ENCODE results near the gene ISX.

ISX gene

GRCh38 chr22:35114131-35114980 is 48.4 kb downstream of the ISX start:
- Histone ChIP-seq H3K27me3 (ENCODE audit: control insufficient read depth, insufficient read depth, low read length) (no peaks in the 10 kb centered on the region), H3K27ac (ENCODE audit: low read length) (no peak overlapping the region), H3K36me3 (ENCODE audit: control insufficient read depth, low read depth, low read length) (no peaks in the 10 kb centered on the region), H3K9ac (ENCODE audit: low read length) (no peak overlapping the region), H3K4me1 (ENCODE audit: control insufficient read depth, low read depth, low read length) (no peaks in the 10 kb centered on the region), H3K9me3 (ENCODE audit: control insufficient read depth, low read depth, low read length) (no peaks in the 10 kb centered on the region), H3K4me3 (ENCODE audit: low read length) (no peak overlapping the region)

DNA sequence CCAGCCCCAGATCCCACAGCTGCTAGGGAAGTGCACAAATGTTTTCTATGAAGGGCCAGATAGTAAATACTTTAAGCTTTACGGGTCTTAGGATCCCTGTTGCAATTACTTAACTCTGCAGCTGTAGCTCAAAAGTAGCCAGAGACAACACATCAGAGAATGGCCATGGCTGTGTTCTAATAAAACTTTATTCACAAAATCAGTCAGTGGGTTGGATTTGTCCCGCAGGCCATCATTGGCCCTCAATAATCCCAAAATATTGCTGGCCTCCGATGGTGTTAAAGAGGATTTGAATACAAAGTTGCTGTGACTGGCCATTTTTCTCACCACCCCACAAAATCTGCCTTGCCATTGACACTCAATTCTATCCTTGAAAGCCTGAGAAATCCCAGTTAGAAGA is 49.6 kb downstream of the ISX start:
- H3K4me3 ChIP-seq (ENCODE audit: low read length), result no peak overlapping the region
- H3K27ac ChIP-seq (ENCODE audit: low read length), result no peak overlapping the region
- no peak overlapping the region for H3K9ac ChIP-seq (ENCODE audit: low read length)
- H3K27me3 ChIP-seq (ENCODE audit: control insufficient read depth, insufficient read depth, low read length), result no peaks in the 10 kb centered on the region
- H3K9me3 ChIP-seq (ENCODE audit: control insufficient read depth, low read depth, low read length), result no peaks in the 10 kb centered on the region
- H3K4me1 ChIP-seq (ENCODE audit: control insufficient read depth, low read depth, low read length), result no peaks in the 10 kb centered on the region
- H3K36me3 ChIP-seq (ENCODE audit: control insufficient read depth, low read depth, low read length), result no peaks in the 10 kb centered on the region

- Histone ChIP-seq H3K27me3 (ENCODE audit: control insufficient read depth, insufficient read depth, low read length) (no peaks in the 10 kb centered on the region), H3K9me3 (ENCODE audit: control insufficient read depth, low read depth, low read length) (no peaks in the 10 kb centered on the region), H3K9ac (ENCODE audit: low read length) (no peak overlapping the region), H3K4me1 (ENCODE audit: control insufficient read depth, low read depth, low read length) (no peaks in the 10 kb centered on the region), H3K36me3 (ENCODE audit: control insufficient read depth, low read depth, low read length) (no peaks in the 10 kb centered on the region), H3K27ac (ENCODE audit: low read length) (no peak overlapping the region), H3K4me3 (ENCODE audit: low read length) (no peak overlapping the region)
These were observed 50.3 kb downstream of the ISX start for GRCh38 chr22:35116269-35116668.

DNA sequence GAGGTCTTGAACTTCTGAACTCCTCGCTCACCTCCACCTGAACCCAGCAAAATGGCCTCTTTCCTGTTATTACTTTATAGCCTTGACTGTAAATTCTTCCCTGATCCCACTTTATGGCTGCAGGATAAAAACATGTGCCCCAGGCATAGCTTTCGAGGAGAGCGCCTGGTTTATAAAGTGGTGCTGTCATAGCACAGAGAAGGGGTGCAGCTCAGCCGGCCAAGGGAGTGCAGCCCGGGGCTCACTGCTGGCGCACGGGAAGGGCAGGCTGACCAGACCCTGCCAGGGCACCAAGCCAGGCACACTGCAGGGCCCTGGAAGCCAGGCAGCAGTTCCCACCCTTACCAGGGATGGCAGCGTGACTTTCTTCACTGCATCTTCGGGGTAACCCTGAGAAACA is 50.9 kb downstream of the ISX start:
- H3K27ac ChIP-seq (ENCODE audit: low read length), result no peak overlapping the region
- no peaks in the 10 kb centered on the region for H3K36me3 ChIP-seq (ENCODE audit: control insufficient read depth, low read depth, low read length)
- no peaks in the 10 kb centered on the region for H3K27me3 ChIP-seq (ENCODE audit: control insufficient read depth, insufficient read depth, low read length)
- no peaks in the 10 kb centered on the region for H3K9me3 ChIP-seq (ENCODE audit: control insufficient read depth, low read depth, low read length)
- H3K9ac ChIP-seq (ENCODE audit: low read length), result no peak overlapping the region
- H3K4me3 ChIP-seq (ENCODE audit: low read length), result no peak overlapping the region
- no peaks in the 10 kb centered on the region for H3K4me1 ChIP-seq (ENCODE audit: control insufficient read depth, low read depth, low read length)

- H3K27ac ChIP-seq (ENCODE audit: low read length), result no peak overlapping the region
- no peaks in the 10 kb centered on the region for H3K9me3 ChIP-seq (ENCODE audit: control insufficient read depth, low read depth, low read length)
- H3K36me3 ChIP-seq (ENCODE audit: control insufficient read depth, low read depth, low read length), result no peaks in the 10 kb centered on the region
- no peaks in the 10 kb centered on the region for H3K27me3 ChIP-seq (ENCODE audit: control insufficient read depth, insufficient read depth, low read length)
- H3K4me3 ChIP-seq (ENCODE audit: low read length), result no peak overlapping the region
- H3K9ac ChIP-seq (ENCODE audit: low read length), result no peak overlapping the region
- no peaks in the 10 kb centered on the region for H3K4me1 ChIP-seq (ENCODE audit: control insufficient read depth, low read depth, low read length)
These were observed 53.5 kb downstream of the ISX start for GRCh38 chr22:35119494-35119893.

GRCh38 chr22:35124691-35125219 is 58.8 kb downstream of the ISX start:
- Histone ChIP-seq H3K36me3 (ENCODE audit: control insufficient read depth, low read depth, low read length) (no peaks in the 10 kb centered on the region), H3K27ac (ENCODE audit: low read length) (no peak overlapping the region), H3K4me3 (ENCODE audit: low read length) (no peak overlapping the region), H3K9ac (ENCODE audit: low read length) (no peak overlapping the region), H3K4me1 (ENCODE audit: control insufficient read depth, low read depth, low read length) (no peaks in the 10 kb centered on the region), H3K27me3 (ENCODE audit: control insufficient read depth, insufficient read depth, low read length) (no peaks in the 10 kb centered on the region), H3K9me3 (ENCODE audit: control insufficient read depth, low read depth, low read length) (no peaks in the 10 kb centered on the region)

GRCh38 chr22:35126993-35127392 is 61.0 kb downstream of the ISX start:
- no peak overlapping the region for H3K4me3 ChIP-seq (ENCODE audit: low read length)
- H3K36me3 ChIP-seq (ENCODE audit: control insufficient read depth, low read depth, low read length), result no peaks in the 10 kb centered on the region
- H3K27me3 ChIP-seq (ENCODE audit: control insufficient read depth, insufficient read depth, low read length), result no peaks in the 10 kb centered on the region
- H3K9ac ChIP-seq (ENCODE audit: low read length), result no peak overlapping the region
- H3K9me3 ChIP-seq (ENCODE audit: control insufficient read depth, low read depth, low read length), result no peaks in the 10 kb centered on the region
- no peaks in the 10 kb centered on the region for H3K4me1 ChIP-seq (ENCODE audit: control insufficient read depth, low read depth, low read length)
- H3K27ac ChIP-seq (ENCODE audit: low read length), result no peak overlapping the region

DNA sequence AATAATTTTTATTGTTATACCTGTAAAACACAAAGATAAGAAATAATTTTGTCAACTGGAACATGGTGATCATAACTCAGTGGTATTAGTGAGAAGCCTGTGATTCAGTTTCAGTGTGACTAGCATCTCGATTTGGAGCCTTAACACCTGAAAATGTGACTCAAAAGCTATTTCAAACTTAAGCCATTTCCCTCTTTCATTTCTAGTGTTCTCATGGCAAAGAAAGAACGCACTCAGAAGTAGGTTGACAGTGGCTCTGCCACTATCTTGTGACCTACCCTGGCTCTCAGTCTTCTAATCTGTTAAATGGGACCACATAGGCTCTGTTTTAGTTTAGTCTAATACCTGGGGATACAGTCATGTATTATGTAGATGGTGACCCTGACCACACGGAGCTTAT is 62.7 kb downstream of the ISX start:
- Histone ChIP-seq H3K4me1 (ENCODE audit: control insufficient read depth, low read depth, low read length) (peaks cover 3% of the 10 kb centered on the region), H3K27me3 (ENCODE audit: control insufficient read depth, insufficient read depth, low read length) (no peaks in the 10 kb centered on the region), H3K9ac (ENCODE audit: low read length) (no peak overlapping the region), H3K27ac (ENCODE audit: low read length) (no peak overlapping the region), H3K4me3 (ENCODE audit: low read length) (no peak overlapping the region), H3K36me3 (ENCODE audit: control insufficient read depth, low read depth, low read length) (no peaks in the 10 kb centered on the region), H3K9me3 (ENCODE audit: control insufficient read depth, low read depth, low read length) (no peaks in the 10 kb centered on the region)

DNA sequence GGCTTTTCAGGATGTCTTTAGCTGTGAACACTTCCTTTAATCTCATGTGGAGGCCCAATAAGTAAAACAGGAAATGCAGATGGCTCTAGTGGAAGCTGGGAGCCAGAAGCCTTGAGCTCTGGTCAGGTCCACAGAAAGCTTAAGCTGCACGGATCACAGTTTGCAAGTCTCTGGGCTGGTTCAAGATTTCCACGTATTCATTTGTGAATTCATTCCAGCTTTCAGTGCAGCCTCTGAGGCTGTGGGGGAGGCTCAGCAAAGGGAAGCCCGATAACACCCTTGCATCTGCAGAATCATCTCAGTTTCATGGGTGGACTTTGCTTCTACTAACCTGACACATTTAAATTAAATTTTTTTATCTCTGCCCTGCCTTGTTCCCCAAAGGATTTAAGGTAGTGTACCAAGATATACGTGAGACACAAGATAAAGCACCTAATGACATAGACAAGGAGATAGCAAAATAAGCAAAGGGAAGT is 65.6 kb downstream of the ISX start:
- Histone ChIP-seq H3K27ac (ENCODE audit: low read length) (no peak overlapping the region), H3K9ac (ENCODE audit: low read length) (no peak overlapping the region), H3K27me3 (ENCODE audit: control insufficient read depth, insufficient read depth, low read length) (no peaks in the 10 kb centered on the region), H3K9me3 (ENCODE audit: control insufficient read depth, low read depth, low read length) (no peaks in the 10 kb centered on the region), H3K4me3 (ENCODE audit: low read length) (no peak overlapping the region), H3K4me1 (ENCODE audit: control insufficient read depth, low read depth, low read length) (peaks cover 19% of the 10 kb centered on the region), H3K36me3 (ENCODE audit: control insufficient read depth, low read depth, low read length) (no peaks in the 10 kb centered on the region)

DNA sequence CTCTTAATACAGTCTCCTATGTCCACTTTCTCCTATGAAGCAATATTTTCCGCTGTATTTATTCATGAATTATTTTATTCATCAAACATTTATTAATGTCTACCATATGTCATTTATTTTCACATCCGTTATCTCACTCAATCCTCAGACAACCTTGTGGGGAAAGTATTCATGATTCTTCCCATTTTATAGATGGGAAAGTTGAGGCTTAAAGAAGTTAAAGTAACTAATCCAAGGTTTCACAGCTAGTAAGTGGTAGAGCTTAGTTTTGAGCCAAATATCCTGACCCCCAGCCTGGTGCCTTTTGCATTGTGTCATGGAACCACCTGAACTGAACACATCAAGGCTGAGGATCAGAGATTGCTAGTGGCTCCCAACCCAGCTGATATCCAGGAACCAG is 66.6 kb downstream of the ISX start:
- peaks cover 19% of the 10 kb centered on the region for H3K4me1 ChIP-seq (ENCODE audit: control insufficient read depth, low read depth, low read length)
- no peaks in the 10 kb centered on the region for H3K36me3 ChIP-seq (ENCODE audit: control insufficient read depth, low read depth, low read length)
- H3K9me3 ChIP-seq (ENCODE audit: control insufficient read depth, low read depth, low read length), result no peaks in the 10 kb centered on the region
- H3K4me3 ChIP-seq (ENCODE audit: low read length), result no peak overlapping the region
- no peak overlapping the region for H3K9ac ChIP-seq (ENCODE audit: low read length)
- no peaks in the 10 kb centered on the region for H3K27me3 ChIP-seq (ENCODE audit: control insufficient read depth, insufficient read depth, low read length)
- H3K27ac ChIP-seq (ENCODE audit: low read length), result no peak overlapping the region

DNA sequence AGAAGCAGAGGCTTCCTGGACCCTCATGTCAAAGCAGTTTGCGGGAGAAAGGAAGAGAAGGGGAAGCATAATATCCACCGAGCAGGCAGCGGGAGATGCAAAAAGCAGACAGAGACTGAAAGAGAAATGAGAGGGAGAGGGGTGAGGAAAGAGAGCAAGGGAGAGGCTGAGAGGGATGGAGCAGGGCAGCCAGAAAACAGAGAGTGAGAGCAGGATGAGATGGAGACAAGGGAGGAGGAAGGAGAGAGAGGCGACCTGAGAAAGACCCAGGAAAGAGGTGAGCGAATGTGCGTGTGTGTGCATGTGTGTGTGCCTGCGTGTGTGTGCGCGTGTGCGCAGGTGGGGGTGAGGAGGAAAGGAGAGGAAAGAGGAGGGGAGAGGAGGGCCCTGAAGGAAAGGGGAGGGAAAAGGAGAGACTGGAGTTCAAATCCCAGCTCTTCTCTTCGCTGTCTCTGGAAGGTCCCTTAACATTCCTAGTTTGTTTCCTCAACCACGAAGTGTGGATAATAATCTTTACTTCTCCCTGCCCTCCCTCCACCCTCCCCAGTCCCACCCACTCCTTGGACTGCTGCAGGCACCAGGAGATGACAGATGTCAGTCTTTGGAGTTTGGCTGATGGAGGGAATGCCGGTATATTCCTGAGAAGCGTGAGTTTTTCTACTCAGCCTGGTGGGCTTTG is 67.9 kb downstream of the ISX start:
- peaks cover 19% of the 10 kb centered on the region for H3K4me1 ChIP-seq (ENCODE audit: control insufficient read depth, low read depth, low read length)
- H3K36me3 ChIP-seq (ENCODE audit: control insufficient read depth, low read depth, low read length), result no peaks in the 10 kb centered on the region
- H3K27me3 ChIP-seq (ENCODE audit: control insufficient read depth, insufficient read depth, low read length), result no peaks in the 10 kb centered on the region
- H3K27ac ChIP-seq (ENCODE audit: low read length), result no peak overlapping the region
- no peak overlapping the region for H3K4me3 ChIP-seq (ENCODE audit: low read length)
- H3K9me3 ChIP-seq (ENCODE audit: control insufficient read depth, low read depth, low read length), result no peaks in the 10 kb centered on the region
- no peak overlapping the region for H3K9ac ChIP-seq (ENCODE audit: low read length)

All from iPS-18a (cell line).